H1 (cell line): ENCODE data around the gene PIP5K1C. TPM values are rescaled to one million over a fixed set of nuclear protein-coding genes. Genes with fewer than 3 reads are reported as not detected.
A peak's percentile ranks its signal among the peaks of the same experiment; 100 is the strongest.

Experiments
- CTCF ChIA-PET: fragments of 300-600 bp; sonication (Branson Sonifier 250); formaldehyde crosslinking; loops from one replicate; lab custom pipeline; 2021; ENCODE audit not compliant: partially characterized antibody; lab: Charles Lee
- POLR2A ChIA-PET: fragments of 300-600 bp; sonication (Branson Sonifier 250); formaldehyde crosslinking; loops from one replicate; lab custom pipeline; 2021; ENCODE audit warnings: inconsistent platforms; ENCODE audit not compliant: partially characterized antibody; lab: Charles Lee
- DNase-seq, 2 experiments: peaks; one replicate each; pipeline versions ENCODE4 v3.0.0 to v3.0.0-alpha.2; 2010 to 2022; ENCODE audit warnings: low spot score in 2 of 2, low read depth in 1 of 2, mixed read lengths in 1 of 2
- FAIRE-seq: peaks from 2 replicates; lab custom pipeline; 2011; peaks lifted over from hg19 to GRCh38; lab: Jason Lieb, UNC
- H2AFZ ChIP-seq: 2 replicates; pipeline ENCODE4 v1.8.1; 2012; ENCODE audit warnings: low read length, inconsistent platforms
- H2AK5ac ChIP-seq: 2 replicates; pipeline ENCODE4 v1.6.1; 2013; ENCODE audit warnings: low read depth, low read length
- H2BK120ac ChIP-seq: replicated peaks from 2 replicates; pipeline ENCODE3; 2013; ENCODE audit warnings: low read depth, low read length, inconsistent platforms
- H2BK12ac ChIP-seq: 2 replicates; pipeline ENCODE4 v1.6.1; 2013; ENCODE audit warnings: low read depth, low read length
- H2BK15ac ChIP-seq: 2 replicates; pipeline ENCODE4 v1.6.1; 2013; ENCODE audit warnings: low read length
- H2BK20ac ChIP-seq: 2 replicates; pipeline ENCODE4 v1.6.1; 2013; ENCODE audit warnings: low read length
- H2BK5ac ChIP-seq: 2 replicates; pipeline ENCODE4 v1.6.1; 2013; ENCODE audit warnings: low read depth, low read length
- H3K14ac ChIP-seq: 2 replicates; pipeline ENCODE4 v1.6.1; 2013; ENCODE audit warnings: inconsistent platforms; ENCODE audit not compliant: insufficient read length
- H3K18ac ChIP-seq: 2 replicates; pipeline ENCODE4 v1.6.1; 2013; ENCODE audit warnings: low read length; ENCODE audit errors: extremely low read depth
- H3K23ac ChIP-seq: 2 replicates; pipeline ENCODE4 v1.6.1; 2013; ENCODE audit warnings: inconsistent platforms; ENCODE audit not compliant: insufficient read length
- H3K23me2 ChIP-seq: 2 replicates; pipeline ENCODE4 v1.6.1; 2013; ENCODE audit warnings: low read depth, low read length
- H3K27ac ChIP-seq: 2 replicates; pipeline ENCODE4 v1.6.1; 2011; ENCODE audit warnings: low read depth, low read length, inconsistent platforms
- H3K27me3 ChIP-seq, 4 experiments: replicated peaks in 1 of 4; 1 replicate in 1 of 4; 2 replicates in 3 of 4; pipeline versions ENCODE4 v1.6.1 to v1.8.1; 2011 to 2013; ENCODE audit warnings: low read length in 3 of 4, mild to moderate bottlenecking in 3 of 4, inconsistent platforms in 2 of 4, mixed read lengths in 2 of 4, moderate library complexity in 1 of 4; ENCODE audit not compliant: control insufficient read depth in 3 of 4, insufficient read depth in 3 of 4; ENCODE audit errors: extremely low read depth in 1 of 4
- H3K36me3 ChIP-seq, 4 experiments: 2 replicates each; pipeline versions ENCODE4 v1.6.1 to v1.8.1; 2011 to 2013; ENCODE audit warnings: mild to moderate bottlenecking in 4 of 4, low read length in 3 of 4, moderate library complexity in 2 of 4, control low read depth in 1 of 4, inconsistent platforms in 1 of 4; ENCODE audit not compliant: insufficient read depth in 4 of 4, control insufficient read depth in 2 of 4
- H3K4ac ChIP-seq: replicated peaks from 2 replicates; pipeline ENCODE3; 2013; ENCODE audit warnings: low read length, low read depth, mixed read lengths, inconsistent platforms; ENCODE audit not compliant: insufficient read length
- H3K4me1 ChIP-seq, 4 experiments: replicated peaks in 1 of 4; 1 replicate in 1 of 4; 2 replicates in 3 of 4; pipeline versions ENCODE4 v1.6.1 to v1.8.1; 2011 to 2013; ENCODE audit warnings: low read length in 3 of 4, inconsistent platforms in 2 of 4, mixed read lengths in 1 of 4; ENCODE audit not compliant: insufficient read depth in 4 of 4, control insufficient read depth in 3 of 4
- H3K4me2 ChIP-seq, 2 experiments: 2 replicates each; pipeline versions ENCODE4 v1.6.1 to v1.8.1; 2011 to 2013; ENCODE audit warnings: low read depth in 2 of 2, low read length in 2 of 2, control low read depth in 1 of 2, inconsistent platforms in 1 of 2, mild to moderate bottlenecking in 1 of 2; ENCODE audit not compliant: insufficient read depth in 1 of 2
- H3K4me3 ChIP-seq, 4 experiments: fragments of 200-600, 300-600 bp in 1 of 4; sonication (generic), shearing (Covaris generic), sonication (Bioruptor Twin) in 1 of 4; 2 replicates each; pipeline versions ENCODE4 v1.5.1 to v1.8.1; 2011 to 2016; ENCODE audit warnings: low read length in 4 of 4, low read depth in 3 of 4, control low read depth in 2 of 4, inconsistent platforms in 2 of 4, mild to moderate bottlenecking in 2 of 4, mixed read lengths in 1 of 4, moderate library complexity in 1 of 4; ENCODE audit not compliant: insufficient read depth in 2 of 4; ENCODE audit errors: extremely low read depth in 1 of 4
- H3K56ac ChIP-seq: replicated peaks from 2 replicates; pipeline ENCODE3; 2013; ENCODE audit warnings: low read depth, mild to moderate bottlenecking, mixed read lengths, low read length, inconsistent platforms; ENCODE audit not compliant: insufficient read length
- H3K79me1 ChIP-seq: 2 replicates; pipeline ENCODE4 v1.6.1; 2013; ENCODE audit warnings: low read depth, low read length, control low read depth
- H3K79me2 ChIP-seq, 2 experiments: 2 replicates each; pipeline versions ENCODE4 v1.6.1 to v1.8.1; 2012 to 2013; ENCODE audit warnings: low read length in 2 of 2, mild to moderate bottlenecking in 2 of 2, inconsistent platforms in 1 of 2; ENCODE audit not compliant: insufficient read depth in 2 of 2, control insufficient read depth in 1 of 2
- H3K9ac ChIP-seq, 4 experiments: replicated peaks in 1 of 4; 1 replicate in 1 of 4; 2 replicates in 3 of 4; pipeline versions ENCODE4 v1.6.1 to v1.8.1; 2011 to 2013; ENCODE audit warnings: low read depth in 3 of 4, low read length in 3 of 4, control low read depth in 2 of 4, mild to moderate bottlenecking in 2 of 4, moderate library complexity in 2 of 4, inconsistent platforms in 1 of 4; ENCODE audit errors: extremely low read depth in 1 of 4
- H3K9me3 ChIP-seq, 2 experiments: 2 replicates each; pipeline versions ENCODE4 v1.6.1 to v1.8.1; 2012 to 2013; ENCODE audit warnings: mild to moderate bottlenecking in 2 of 2, moderate library complexity in 2 of 2, control low read depth in 1 of 2, inconsistent platforms in 1 of 2, low read depth in 1 of 2, low read length in 1 of 2, mixed read lengths in 1 of 2; ENCODE audit not compliant: insufficient read depth in 2 of 2
- H4K20me1 ChIP-seq, 2 experiments: replicated peaks in 1 of 2; 2 replicates each; pipeline versions ENCODE3 to v1.8.1; 2011 to 2013; ENCODE audit warnings: inconsistent platforms in 2 of 2, low read length in 2 of 2, mild to moderate bottlenecking in 1 of 2; ENCODE audit not compliant: insufficient read depth in 2 of 2, control insufficient read depth in 1 of 2
- H4K5ac ChIP-seq: 2 replicates; pipeline ENCODE4 v1.6.1; 2013; ENCODE audit warnings: low read length, low read depth, mixed read lengths, inconsistent platforms; ENCODE audit not compliant: insufficient read length
- H4K8ac ChIP-seq: 2 replicates; pipeline ENCODE4 v1.8.0; 2013; ENCODE audit warnings: mild to moderate bottlenecking, moderate library complexity, low read length, inconsistent platforms; ENCODE audit not compliant: insufficient read depth; ENCODE audit errors: extremely low read depth
- H4K91ac ChIP-seq: replicated peaks from 2 replicates; pipeline ENCODE3; 2013; ENCODE audit warnings: low read length, mixed read lengths, inconsistent platforms; ENCODE audit not compliant: insufficient read length
- BCL11A ChIP-seq, 2 experiments: IDR thresholded peaks; one replicate each; pipeline ENCODE4 v1.6.1; 2011; ENCODE audit warnings: low read depth in 2 of 2, low read length in 2 of 2, mild to moderate bottlenecking in 2 of 2
- CBX5 ChIP-seq: fragments of 300-800, 300-1000 bp; sonication (generic); IDR thresholded peaks from 2 replicates; pipeline ENCODE4 v1.7.1; 2016; ENCODE audit warnings: antibody characterized with exemption, low read length, low read depth
- CEBPB ChIP-seq: IDR thresholded peaks from 2 replicates; pipeline ENCODE4 v1.6.1; 2012; ENCODE audit warnings: low read depth, low read length
- CREB1 ChIP-seq: IDR thresholded peaks from 2 replicates; pipeline ENCODE4 v1.6.1; 2012; ENCODE audit warnings: inconsistent platforms
- CTBP2 ChIP-seq: IDR thresholded peaks from 2 replicates; pipeline ENCODE4 v1.7.0; 2011; ENCODE audit warnings: borderline replicate concordance, mild to moderate bottlenecking, moderate library complexity, mixed read lengths, low read length; ENCODE audit not compliant: insufficient read depth, insufficient read length
- EP300 ChIP-seq, 2 experiments: IDR thresholded peaks; 1 replicate in 1 of 2; 2 replicates in 1 of 2; pipeline ENCODE4 v1.6.1; 2011 to 2012; ENCODE audit warnings: low read depth in 2 of 2, low read length in 2 of 2, mild to moderate bottlenecking in 2 of 2, borderline replicate concordance in 1 of 2, inconsistent platforms in 1 of 2, moderate library complexity in 1 of 2
- FOSL1 ChIP-seq: IDR thresholded peaks from 2 replicates; pipeline ENCODE4 v1.6.1; 2011; ENCODE audit warnings: mild to moderate bottlenecking, low read depth, low read length, moderate library complexity; ENCODE audit not compliant: insufficient read depth
- HDAC6 ChIP-seq: IDR thresholded peaks from one replicate; pipeline ENCODE4 v1.7.1; 2012; ENCODE audit warnings: low read depth, mild to moderate bottlenecking, inconsistent platforms, low read length, moderate library complexity
- TAF1 ChIP-seq: IDR thresholded peaks from 2 replicates; pipeline ENCODE4 v1.6.1; 2011; ENCODE audit warnings: mild to moderate bottlenecking, low read depth, low read length
- TBP ChIP-seq: IDR thresholded peaks from 2 replicates; pipeline ENCODE4 v1.6.1; 2011; ENCODE audit warnings: low read depth, low read length, improper control_type of control experiment
- TEAD4 ChIP-seq: IDR thresholded peaks from 2 replicates; pipeline ENCODE4 v1.6.1; 2012; ENCODE audit warnings: low read depth, low read length, inconsistent platforms, mixed read lengths
- YY1 ChIP-seq: IDR thresholded peaks from 2 replicates; pipeline ENCODE4 v1.6.1; 2011; ENCODE audit warnings: low read depth, mild to moderate bottlenecking, low read length
- ZNF274 ChIP-seq: IDR thresholded peaks from 2 replicates; pipeline ENCODE4 v1.7.0; 2012; ENCODE audit warnings: low read length, borderline replicate concordance; ENCODE audit errors: extremely low read depth
- WGBS, 2 experiments: shearing (Covaris generic) in 1 of 2; methylation state at CpG; one replicate each; pipeline versions ENCODE4 v1.1.6 to v1.1.7; 2013 to 2015; ENCODE audit warnings: low lambda C conversion rate in 2 of 2, mixed read lengths in 2 of 2, inconsistent platforms in 1 of 2, low coverage in 1 of 2, missing lambda C conversion rate in 1 of 2; ENCODE audit not compliant: insufficient replicate concordance in 2 of 2, insufficient coverage in 1 of 2, insufficient read length in 1 of 2; ENCODE audit errors: extremely low coverage in 1 of 2, missing lambda C conversion rate in 1 of 2; 5-methylcytosine and 5-hydroxymethylcytosine counted together
- polyA plus RNA-seq, 7 experiments: library from polyadenylated mRNA; depleted of rRNA in 3 of 7; stranded (reverse) in 5 of 7; unstranded in 2 of 7; fragments of >200 nt in 5 of 7; fragments of 200-250 nt in 2 of 7; gene quantifications; 1 replicate in 5 of 7; 2 replicates in 1 of 7; 4 replicates in 1 of 7; pipeline versions ENCODE4 v1.2.1 to v1.2.3, GENCODE V29; 2011 to 2013; ENCODE audit warnings: missing spikeins in 2 of 7, mixed read lengths in 2 of 7
- total RNA-seq: library from RNA; stranded (reverse); fragmentation: NEBNext Ultra II Directional; extraction: Animal tissue kit (Norgen Biotek cat#: 25700); gene quantifications from 2 replicates; pipeline ENCODE4 v1.2.1, GENCODE V29; 2021

The PIP5K1C gene
- total and polyA plus RNA-seq, 2 of the 8 experiments (the other 6 are each of a cell fraction or from before 2014, with no cell fraction given) = 10.6 to 32.9 TPM

DNA sequence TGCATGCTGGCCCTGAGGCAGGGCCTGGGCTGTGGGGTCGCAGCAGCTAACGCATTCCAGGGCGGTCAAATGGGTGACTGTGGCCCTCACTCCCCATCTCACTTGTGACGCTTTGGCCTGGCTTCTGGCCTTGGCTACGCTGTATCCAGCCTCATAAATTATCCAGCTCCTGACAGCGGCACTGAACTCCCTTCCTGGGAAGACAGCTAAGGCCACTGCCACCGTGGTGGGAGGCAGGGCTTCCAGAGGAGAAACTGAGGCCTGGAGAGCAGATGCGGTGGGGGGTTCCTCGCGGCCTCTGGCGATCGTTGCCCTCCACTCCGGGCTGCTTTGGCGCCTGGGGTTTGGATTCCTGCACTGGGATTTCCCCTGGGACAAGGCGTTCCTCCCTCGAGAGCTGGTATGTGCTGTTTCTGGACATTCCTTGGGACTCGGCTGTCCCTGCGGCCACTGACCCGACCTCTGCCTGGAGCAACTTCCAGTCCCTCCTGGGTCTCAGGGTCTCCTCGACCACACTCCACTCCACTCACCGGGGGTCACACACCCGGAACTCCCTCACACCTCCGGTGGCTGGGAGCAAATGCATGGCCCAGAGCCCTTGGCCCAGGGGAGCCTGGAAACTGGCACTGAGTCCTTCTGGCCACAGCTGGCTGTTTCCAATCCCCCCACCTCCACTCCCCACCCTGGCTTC, 97.0 kb downstream of the PIP5K1C start:
- Histone ChIP-seq H3K4me3 (no peak overlapping the region), H3K36me3 (no peaks in the 10 kb centered on the region), H2AK5ac (no peak overlapping the region), H2BK120ac (no peak overlapping the region), H4K8ac (peak overlapping the region; percentile 12; the same call in 1 of the 2 replicates), H2BK15ac (no peak overlapping the region; the same call in 1 of the 2 replicates), H3K18ac (no peak overlapping the region), H3K4ac (no peak overlapping the region), H4K20me1 (peaks cover 0 to 3% of the 10 kb centered on the region in 2 experiments), H3K4me1 (peaks cover 3 to 14% (median 12%) of the 10 kb centered on the region in 4 experiments), H2BK5ac (no peak overlapping the region; the same call in 1 of the 2 replicates), H3K79me1 (no peaks in the 10 kb centered on the region), H4K5ac (no peak overlapping the region), H3K4me2 (no peak overlapping the region), H3K14ac (no peak overlapping the region), H3K27me3 (peaks cover 0 to 16% (median 13%) of the 10 kb centered on the region in 4 experiments; a peak in 5 of 7 replicates), H3K9me3 (no peaks in the 10 kb centered on the region), H4K91ac (no peak overlapping the region), H2AFZ (no peak overlapping the region), H3K23me2 (peaks cover 18% of the 10 kb centered on the region; the same call in 1 of the 2 replicates), H2BK12ac (no peak overlapping the region), H3K23ac (no peak overlapping the region), H3K56ac (no peak overlapping the region), H3K9ac (no peak overlapping the region), H3K79me2 (no peaks in the 10 kb centered on the region), H3K27ac (no peak overlapping the region), H2BK20ac (no peak overlapping the region)
- CTCF ChIA-PET = interaction anchor here (0.9 to 3.0 kb wide), 6 partner anchors 10 to 99 kb away, joined by 3 to 10 read pairs (median 4); no protein-coding TSS in a partner anchor
- DNase-seq (no peak), FAIRE-seq (no peak)
- POLR2A ChIA-PET = no interaction called here
- WGBS, 2 experiments = 93% methylated on average over 23 of the region's 23 CpGs; no CpG with 5 or more reads in 1 of the 2 experiments
- TF ChIP-seq CEBPB = no peak
- TF ChIP-seq TEAD4 = no peak
- no peak for TF ChIP-seq HDAC6
- no peak for TF ChIP-seq BCL11A (IDR thresholded peaks at IDR 0.05; ENCODE audit: low read depth in 2 of 2, low read length in 2 of 2)
- TF ChIP-seq ZNF274 = no peak
- no peak for TF ChIP-seq FOSL1
- no peak for TF ChIP-seq YY1
- TF ChIP-seq CBX5 = no peak
- TF ChIP-seq CTBP2 = no peak
- no peak for TF ChIP-seq EP300 (IDR thresholded peaks at IDR 0.05; ENCODE audit: borderline replicate concordance in 1 of 2, low read depth in 2 of 2, low read length in 2 of 2)
- no peak for TF ChIP-seq TAF1
- no peak for TF ChIP-seq TBP
- TF ChIP-seq CREB1 = no peak
